ENCODE data around the gene STOX2.

Gene STOX2

GRCh38 chr4:183986971-183987946, 82.2 kb downstream of the STOX2 start:
- no peak for DNase-seq (ENCODE audit: low read depth)

- no peak for DNase-seq (ENCODE audit: low read depth)
These were observed 82.9 kb downstream of the STOX2 start for GRCh38 chr4:183987987-183988392.

DNA sequence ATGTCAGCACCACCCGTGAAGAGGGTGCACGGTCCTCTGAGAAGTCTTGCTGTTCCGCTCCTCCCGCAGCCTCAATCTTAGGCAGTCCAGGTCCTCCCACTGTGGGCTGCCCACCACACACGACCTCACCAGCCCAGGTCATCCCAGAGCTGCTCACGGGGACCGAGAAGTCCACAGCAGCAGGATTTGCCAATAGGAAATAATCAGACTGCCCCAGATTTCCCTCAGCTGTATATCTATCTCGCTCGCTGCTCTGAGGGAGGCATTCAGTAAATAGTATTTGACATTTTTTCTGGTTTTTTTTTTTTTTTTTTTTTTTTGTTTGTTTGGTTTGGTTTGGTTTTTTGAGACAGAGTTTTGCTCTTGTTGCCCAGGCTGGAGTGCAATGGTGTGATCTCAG, 83.8 kb downstream of the STOX2 start:
- DNase-seq (ENCODE audit: low read depth) = no peak

DNA sequence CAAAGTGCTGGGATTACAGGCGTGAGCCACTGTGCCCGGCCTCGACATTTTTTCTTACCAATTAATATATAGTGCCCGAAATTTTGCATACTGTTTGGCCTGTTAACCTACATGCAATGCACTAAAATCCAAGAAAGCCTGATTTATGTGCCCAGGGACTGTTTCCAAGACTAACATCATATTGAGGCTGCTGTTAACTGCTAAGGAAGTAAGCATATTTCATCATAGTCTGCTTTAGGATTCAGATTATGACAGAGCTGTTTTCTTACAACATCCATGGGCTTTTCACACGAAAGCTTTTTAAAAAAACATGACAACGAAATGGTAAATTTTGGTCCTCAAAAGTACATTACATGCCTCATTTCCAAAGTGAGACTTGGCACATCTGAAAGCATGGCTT, 84.4 kb downstream of the STOX2 start:
- DNase-seq (ENCODE audit: low read depth) = no peak

DNA sequence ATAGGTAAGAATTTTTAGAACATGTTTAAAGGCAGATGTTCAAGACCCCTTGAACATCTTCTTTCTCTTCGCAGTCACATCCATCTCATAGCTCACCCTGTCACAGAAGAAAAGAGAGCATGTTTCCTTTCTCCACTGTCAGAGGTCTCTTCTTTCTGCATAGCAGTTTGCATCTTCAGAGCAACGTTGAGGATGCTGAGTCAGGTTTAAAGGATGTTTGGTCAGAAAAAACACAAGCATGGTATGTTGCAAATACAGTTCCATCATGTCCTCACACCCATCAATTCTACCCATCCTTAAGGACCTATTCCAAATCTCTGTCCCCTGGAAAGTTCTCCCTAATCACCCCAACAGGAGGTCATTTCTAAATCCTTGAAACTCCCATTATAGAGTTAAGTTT, 84.8 kb downstream of the STOX2 start:
- DNase-seq (ENCODE audit: low read depth) = no peak

DNA sequence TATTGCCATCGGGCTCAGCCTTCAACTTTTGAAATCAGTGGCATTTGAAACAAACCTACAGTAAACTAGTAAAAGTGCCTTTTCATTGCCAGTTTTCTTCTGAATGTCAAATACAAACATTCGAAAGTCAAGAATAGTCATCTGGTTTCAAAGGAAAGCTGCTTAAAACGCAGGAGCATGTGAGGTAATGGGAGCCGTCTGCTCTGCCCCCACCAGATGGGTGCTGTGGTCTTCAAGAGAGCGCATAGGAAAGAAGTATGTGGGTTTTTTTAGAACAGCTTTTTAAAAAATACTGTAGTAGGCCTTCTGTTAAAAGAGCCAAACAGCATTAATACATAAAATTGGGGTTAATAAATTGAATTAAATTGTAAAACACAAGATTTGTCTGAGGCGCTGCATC, 88.6 kb downstream of the STOX2 start:
- no peak for DNase-seq (ENCODE audit: low read depth)

DNA sequence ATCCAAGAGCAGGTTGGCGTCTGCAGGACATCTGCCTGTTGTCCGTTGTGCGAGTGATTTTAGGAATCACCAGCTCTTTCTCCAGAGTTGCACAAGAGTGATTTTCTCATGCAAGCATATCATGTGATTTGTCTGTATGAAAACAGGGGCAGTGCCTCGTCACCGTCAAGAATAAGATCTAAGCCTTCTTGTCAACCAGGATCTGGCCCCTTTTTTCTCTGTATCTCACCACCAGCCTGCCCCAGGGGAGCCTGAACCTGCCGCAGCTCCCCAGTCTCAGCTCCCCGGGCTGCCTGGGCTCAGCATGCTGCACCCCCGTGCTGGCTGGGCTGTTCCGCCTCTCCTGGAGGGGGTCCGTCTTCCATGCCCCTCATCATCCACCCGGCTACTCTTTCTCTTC, 90.5 kb downstream of the STOX2 start:
- DNase-seq (ENCODE audit: low read depth) = no peak

DNA sequence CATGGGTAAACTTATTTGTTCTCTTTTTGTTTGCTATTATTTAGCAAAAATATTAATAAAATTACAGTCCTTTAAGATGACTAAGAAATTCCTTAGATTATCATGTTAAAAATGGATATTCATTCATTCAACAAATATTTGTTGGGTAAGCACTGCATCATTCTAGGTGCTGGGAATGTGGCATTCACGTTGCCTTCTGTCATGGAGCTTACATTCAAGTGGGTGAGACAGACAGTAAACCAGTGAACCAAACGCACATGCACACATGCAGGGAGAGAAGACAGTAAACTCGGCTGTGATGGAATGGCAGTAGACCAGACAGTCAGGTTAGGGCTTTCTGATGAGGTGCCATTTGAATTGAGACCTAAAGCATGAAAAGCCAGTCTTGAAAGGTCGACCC, 91.8 kb downstream of the STOX2 start:
- no peak for DNase-seq (ENCODE audit: low read depth)

DNA sequence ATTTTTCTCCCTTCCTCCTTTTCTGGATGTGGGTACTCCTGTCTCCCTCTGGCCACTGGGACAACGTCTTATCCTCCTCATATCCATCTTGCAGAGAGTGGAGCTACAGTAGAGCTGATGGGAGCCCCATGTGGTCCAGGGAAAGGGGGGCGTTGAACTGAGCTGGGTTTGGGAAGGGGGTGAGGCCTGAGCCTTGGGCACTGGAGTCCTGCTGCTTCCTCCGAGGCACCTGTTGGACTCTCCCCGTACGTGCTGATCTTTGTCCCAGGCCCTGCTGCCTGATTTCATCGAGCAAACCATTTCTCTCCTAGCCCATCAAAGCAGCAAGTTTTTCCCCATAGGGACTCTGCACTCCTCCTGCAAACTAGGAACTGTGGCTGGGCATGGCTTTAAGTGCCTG, 94.3 kb downstream of the STOX2 start:
- no peak for DNase-seq (ENCODE audit: low read depth)

- DNase-seq (ENCODE audit: low read depth) = no peak
These were observed 95.6 kb downstream of the STOX2 start for GRCh38 chr4:184000457-184001396.

- DNase-seq (ENCODE audit: low read depth) = no peak
These were observed 98.3 kb downstream of the STOX2 start for GRCh38 chr4:184003433-184003832.

DNA sequence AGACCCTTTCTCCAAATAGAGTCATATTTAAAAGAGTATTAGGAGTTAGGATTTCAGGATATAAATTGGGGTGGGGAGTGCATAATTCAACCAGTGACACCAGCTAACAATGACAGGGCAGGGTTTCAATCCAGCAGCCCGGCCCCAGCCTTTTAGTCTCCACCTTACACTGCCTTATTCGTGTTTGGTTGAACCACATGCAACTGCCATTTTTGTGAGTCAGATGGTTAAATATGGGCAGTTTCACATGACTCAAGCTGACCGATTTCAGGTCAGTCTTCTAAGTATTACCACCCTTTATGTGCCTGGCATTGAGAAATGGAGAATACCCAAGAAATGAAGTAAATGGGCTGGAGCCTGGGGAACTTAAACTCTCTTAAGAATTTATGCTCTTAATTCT, 102.8 kb downstream of the STOX2 start:
- DNase-seq (ENCODE audit: low read depth) = no peak

- no peak for DNase-seq (ENCODE audit: low read depth)
These were observed 105.6 kb downstream of the STOX2 start for GRCh38 chr4:184010696-184011095.

DNA sequence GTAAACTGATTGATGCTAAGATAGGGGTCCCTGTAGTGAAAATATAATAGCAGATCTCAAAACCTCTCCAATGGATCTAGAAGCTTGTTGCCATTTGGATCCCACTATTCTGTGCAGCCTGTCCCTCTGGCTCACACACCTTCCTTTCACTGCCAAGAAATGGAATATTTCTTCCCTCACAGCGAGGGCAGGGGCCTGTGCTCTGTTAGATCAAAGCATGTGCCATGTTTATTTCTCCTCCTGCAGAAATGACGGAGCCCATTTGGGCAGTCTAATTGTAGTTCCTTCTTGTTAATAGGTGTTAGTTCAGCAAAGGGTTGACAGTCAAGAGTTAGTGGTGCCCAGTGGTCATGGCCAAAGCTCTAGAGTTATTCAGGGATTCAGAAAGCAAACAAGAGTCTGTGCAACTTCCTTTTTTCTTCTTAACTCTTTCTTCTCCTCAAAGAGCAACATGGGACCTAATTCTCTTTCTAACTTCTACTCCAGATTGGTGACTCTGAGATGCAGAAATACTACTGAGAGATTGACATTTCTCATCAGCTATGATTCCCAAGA, 106.8 kb downstream of the STOX2 start:
- DNase-seq (ENCODE audit: low read depth) = no peak

DNA sequence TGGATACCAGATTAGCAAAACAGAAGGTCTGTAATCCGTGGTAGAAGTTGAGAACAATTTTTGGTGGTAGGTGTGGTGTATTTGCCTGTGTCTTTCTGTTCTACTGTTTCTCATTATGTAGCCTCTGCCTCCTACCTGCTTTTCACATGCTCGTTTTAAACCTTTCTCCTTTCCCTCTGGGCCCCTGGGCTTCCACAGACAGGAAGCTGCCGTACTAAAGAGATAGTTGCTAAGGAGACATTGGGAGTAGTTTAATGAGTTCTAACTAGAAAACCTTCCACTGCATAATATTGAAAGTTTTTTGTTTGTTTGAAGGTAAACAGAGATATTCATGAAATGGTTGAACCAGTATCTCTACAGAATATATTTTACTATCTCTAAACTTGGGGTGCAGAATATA, 107.8 kb downstream of the STOX2 start:
- no peak for DNase-seq (ENCODE audit: low read depth)

DNA sequence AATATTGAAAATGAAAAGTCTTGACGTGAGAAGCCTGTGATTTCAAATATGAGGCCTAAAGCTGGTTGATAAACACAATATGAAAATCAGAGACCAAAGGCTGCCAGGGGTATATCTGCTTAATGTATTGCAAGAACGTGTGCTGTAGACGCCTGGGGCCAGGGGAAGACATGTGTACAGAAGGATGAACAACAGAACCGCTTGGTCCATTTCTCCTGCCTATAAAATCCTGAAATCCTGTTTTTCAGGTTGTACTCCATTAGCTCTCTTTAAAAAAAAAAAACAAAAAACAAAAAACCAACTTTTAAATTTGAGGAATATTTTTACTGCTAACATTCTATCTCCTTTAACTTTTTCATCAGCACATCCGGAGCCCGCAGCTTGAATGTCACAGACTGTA, 109.2 kb downstream of the STOX2 start:
- no peak for DNase-seq (ENCODE audit: low read depth)

GRCh38 chr4:184016759-184017668, 111.9 kb downstream of the STOX2 start:
- DNase-seq (ENCODE audit: low read depth) = no peak

DNA sequence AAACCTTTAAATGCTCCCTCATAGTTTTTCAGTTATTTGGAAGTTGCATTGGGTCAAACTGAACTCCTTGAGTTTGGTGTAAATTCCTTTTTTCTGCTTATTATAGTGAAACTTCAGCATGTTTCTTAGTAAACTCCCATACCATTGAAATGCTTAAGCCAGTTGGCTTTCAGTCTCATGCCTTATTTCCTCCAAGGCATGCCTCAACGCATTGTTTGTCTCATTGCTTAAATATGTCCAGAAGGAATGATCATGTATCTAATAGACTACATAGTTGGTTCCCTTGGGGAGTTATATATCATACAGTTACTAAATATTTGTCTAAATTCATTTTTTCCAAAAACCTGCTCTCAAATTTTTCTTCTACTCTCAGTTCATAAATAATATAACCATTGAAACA, 114.0 kb downstream of the STOX2 start:
- no peak for DNase-seq (ENCODE audit: low read depth)

DNA sequence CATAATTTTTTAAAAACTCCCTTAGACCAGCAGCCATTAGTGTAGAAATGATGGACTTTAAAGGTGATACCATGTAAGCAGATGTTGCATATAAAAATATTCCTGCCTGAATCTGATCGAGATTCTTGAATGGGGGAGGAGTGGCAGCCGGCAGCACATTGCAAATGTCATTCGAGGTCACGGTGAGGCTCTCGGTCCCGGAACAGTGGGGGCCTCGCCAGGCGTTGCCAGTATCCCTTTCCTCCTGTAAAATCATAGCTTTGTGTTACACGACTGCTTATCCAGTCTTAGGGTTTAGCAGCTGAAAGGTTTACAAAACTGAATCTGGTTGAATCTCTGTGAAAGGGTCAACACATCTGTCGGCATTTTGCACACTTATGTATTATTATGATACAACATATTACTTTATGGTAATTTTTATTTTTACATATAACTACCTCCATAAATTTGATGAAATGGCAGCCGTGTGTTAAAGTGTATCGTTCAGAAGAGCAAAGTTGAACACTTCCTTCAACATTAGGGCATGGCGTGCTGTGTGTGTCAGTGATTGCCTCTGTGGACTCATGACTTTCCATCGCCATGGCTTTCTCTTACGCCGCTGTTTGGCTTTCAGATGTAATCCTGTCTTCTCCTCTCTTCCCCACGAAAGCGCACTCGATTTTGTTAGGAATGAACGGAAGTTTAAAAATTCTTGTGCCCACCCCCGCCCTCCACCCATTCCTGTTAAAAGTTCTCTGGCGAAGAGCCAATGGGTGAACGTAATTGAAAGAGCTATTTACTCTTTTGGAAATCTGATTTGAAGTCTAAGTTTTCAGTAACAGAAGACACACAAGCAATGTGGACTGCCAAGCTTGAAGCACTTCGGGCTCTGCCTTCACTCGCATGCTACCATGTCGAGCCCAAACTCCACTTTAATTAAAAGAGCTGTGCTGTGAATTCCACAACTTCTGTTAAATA, 114.8 kb downstream of the STOX2 start:
- no peak for DNase-seq (ENCODE audit: low read depth)

DNA sequence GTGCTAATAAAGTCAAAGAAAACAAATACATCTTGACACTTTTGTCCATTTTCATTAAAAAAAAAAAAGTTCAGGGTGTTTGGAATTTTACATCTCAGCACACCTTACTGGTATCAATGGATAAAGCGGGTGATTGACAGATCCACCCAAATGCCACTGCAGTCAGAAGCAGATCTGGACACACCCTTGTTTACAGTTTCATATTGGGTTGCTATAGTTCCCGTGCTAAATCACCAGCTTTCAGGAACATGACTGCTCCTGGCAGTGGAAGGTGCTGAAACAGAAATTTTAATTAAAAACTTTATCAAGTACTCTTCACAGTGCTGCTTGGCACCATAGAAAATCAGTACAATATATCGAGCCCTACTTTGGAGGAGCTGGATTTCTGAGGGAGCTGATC, 116.3 kb downstream of the STOX2 start:
- no peak for DNase-seq (ENCODE audit: low read depth)

Data from stimulated activated CD8-positive, alpha-beta memory T cell treated with anti-CD3 and anti-CD28 coated beads, Interleukin-15, amount 100 ng/mL, for 1 hour (primary cell).